Uterus (tissue), 2 donors: Measurements from ENCODE around the gene SEPTIN5.

Experiments used
- CTCF ChIP-seq, 4 experiments: fragments of 200-600 bp in 2 of 4; fragments of 450-650 bp in 2 of 4; sonication (generic) in 2 of 4; IDR thresholded peaks; one replicate each; pipeline ENCODE4 v1.5.1; 2016 to 2019; ENCODE audit warnings: antibody characterized with exemption in 4 of 4, mild to moderate bottlenecking in 2 of 4, moderate library complexity in 1 of 4
- POLR2A ChIP-seq, 2 donors: fragments of 450-650 bp; IDR thresholded peaks; one replicate each; pipeline ENCODE4 v1.6.1; 2016; ENCODE audit warnings: antibody characterized with exemption in 2 of 2, mild to moderate bottlenecking in 1 of 2, moderate library complexity in 1 of 2

- TF ChIP-seq CTCF (IDR thresholded peaks at IDR 0.05) (no peak), POLR2A (IDR thresholded peaks at IDR 0.05) (no peak)
Observed at GRCh38 chr22:19706661-19707151, 7.6 kb upstream of the SEPTIN5 start.
